ENCODE results near the gene PDZD2. TPM values are rescaled to one million over a fixed set of nuclear protein-coding genes. Genes with fewer than 3 reads are reported as not detected.
"Not testable (repeated sequence)": the region's sequence is repeated elsewhere in the genome, so short reads cannot be mapped to it uniquely, and the experiment has no call there.

Gene PDZD2
- total RNA-seq, 4 donors from 2014 or later: 13.7 to 26.7 (median 24.1) TPM

- H3K36me3 ChIP-seq: peaks cover 0 to 22% (median 0%) of the 10 kb centered on the region in 3 donors
- intact Hi-C loops (cut with DNase I): no loop called here
- H3K27ac ChIP-seq: no peak overlapping the region
- no peaks in the 10 kb centered on the region for H3K27me3 ChIP-seq
- H3K4me1 ChIP-seq: peaks cover 0 to 17% (median 5%) of the 10 kb centered on the region in 3 donors
- H3K4me3 ChIP-seq: no peak overlapping the region
- no peak for DNase-seq
- TF ChIP-seq CTCF (IDR thresholded peaks at IDR 0.05): no peak
- no peak for TF ChIP-seq POLR2A (IDR thresholded peaks at IDR 0.05)
- 87 to 88% methylated on average over 3 of the region's 3 CpGs for WGBS, 2 donors
- H3K9me3 ChIP-seq: no peaks in the 10 kb centered on the region
These were observed 365.5 kb downstream of the PDZD2 start for GRCh38 chr5:32004404-32004803.

GRCh38 chr5:32008746-32009145, 369.8 kb downstream of the PDZD2 start:
- intact Hi-C loops (cut with DNase I): no loop called here
- Histone ChIP-seq H3K27me3 (no peaks in the 10 kb centered on the region), H3K36me3 (peaks cover 0 to 30% (median 0%) of the 10 kb centered on the region in 3 donors), H3K4me3 (no peak overlapping the region), H3K9me3 (no peaks in the 10 kb centered on the region), H3K4me1 (peaks cover 0 to 17% (median 5%) of the 10 kb centered on the region in 3 donors), H3K27ac (no peak overlapping the region)
- no peak for DNase-seq
- TF ChIP-seq POLR2A (IDR thresholded peaks at IDR 0.05) (no peak), CTCF (IDR thresholded peaks at IDR 0.05) (no peak)
- WGBS, 2 donors: 89 to 94% methylated on average over 9 of the region's 9 CpGs

- no peak for DNase-seq
- Histone ChIP-seq H3K27ac (no peak overlapping the region), H3K4me3 (no peak overlapping the region), H3K9me3 (no peaks in the 10 kb centered on the region), H3K27me3 (no peaks in the 10 kb centered on the region), H3K4me1 (peaks cover 8 to 21% (median 16%) of the 10 kb centered on the region in 3 donors), H3K36me3 (peaks cover 0 to 37% (median 0%) of the 10 kb centered on the region in 3 donors)
- intact Hi-C loops (cut with DNase I): no loop called here
- 61 to 75% methylated on average over 4 to 7 of the region's 7 CpGs for WGBS, 2 donors
- TF ChIP-seq CTCF (IDR thresholded peaks at IDR 0.05) (no peak), POLR2A (IDR thresholded peaks at IDR 0.05) (no peak)
These were observed 374.7 kb downstream of the PDZD2 start for GRCh38 chr5:32013658-32014057.

- intact Hi-C loops (cut with DNase I): no loop called here
- Histone ChIP-seq H3K36me3 (peaks cover 0 to 34% (median 0%) of the 10 kb centered on the region in 3 donors), H3K4me3 (no peak overlapping the region), H3K9me3 (no peaks in the 10 kb centered on the region), H3K27ac (no peak overlapping the region), H3K27me3 (no peaks in the 10 kb centered on the region), H3K4me1 (peaks cover 8 to 26% (median 17%) of the 10 kb centered on the region in 3 donors)
- DNase-seq: no peak
- TF ChIP-seq CTCF (IDR thresholded peaks at IDR 0.05) (no peak), POLR2A (IDR thresholded peaks at IDR 0.05) (no peak)
- WGBS, 2 donors: 83 to 86% methylated on average over 10 of the region's 10 CpGs
These were observed 375.3 kb downstream of the PDZD2 start for GRCh38 chr5:32014096-32014745.

- peaks cover 8 to 37% (median 17%) of the 10 kb centered on the region in 3 donors for H3K4me1 ChIP-seq
- H3K9me3 ChIP-seq; H3K4me3 ChIP-seq; H3K27ac ChIP-seq; intact Hi-C loops (cut with DNase I); DNase-seq; H3K27me3 ChIP-seq: not testable (repeated sequence)
- H3K36me3 ChIP-seq: peaks cover 0 to 34% (median 0%) of the 10 kb centered on the region in 3 donors
- 95 to 97% methylated on average over 9 of the region's 9 CpGs for WGBS, 2 donors
These were observed 376.3 kb downstream of the PDZD2 start for GRCh38 chr5:32015262-32015661.
